ENCODE data around the gene BTG2.

The BTG2 gene

DNA sequence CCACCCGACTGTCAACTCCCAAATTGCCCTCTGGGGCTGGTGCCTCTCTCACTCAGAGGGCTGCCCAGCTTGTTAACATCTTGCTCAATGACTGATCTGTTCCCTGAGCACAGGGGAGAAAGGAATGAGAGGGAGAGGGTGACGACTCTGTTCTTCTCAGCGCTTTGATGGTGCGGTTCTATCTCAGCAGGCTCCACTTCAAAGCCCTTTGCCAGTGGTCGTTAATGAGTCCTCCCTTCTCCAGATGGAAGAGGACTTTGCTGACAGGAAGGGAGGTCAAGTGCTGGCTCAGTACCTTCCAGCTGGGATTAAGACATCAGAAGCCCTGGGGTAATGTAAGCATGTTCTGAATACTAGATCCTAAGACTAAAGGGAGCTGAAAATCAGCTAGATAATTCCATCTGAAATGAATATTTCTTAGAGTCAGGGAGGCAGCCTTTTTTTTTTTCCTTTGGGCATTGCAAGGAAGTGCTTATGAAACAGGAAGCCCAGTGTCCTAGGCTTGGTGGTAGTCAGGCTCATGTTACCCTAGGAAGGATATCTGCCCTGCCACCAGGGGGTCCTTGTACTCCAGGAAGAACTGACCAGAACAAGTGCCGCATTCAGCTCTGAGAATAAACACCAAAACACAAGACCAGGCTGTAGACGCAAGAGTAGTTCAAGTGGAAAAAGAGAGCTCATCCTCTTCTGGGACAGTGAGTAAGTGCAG is 40.9 kb downstream of the BTG2 start:
- no peak for DNase-seq

GRCh38 chr1:203346769-203347102 is 41.4 kb downstream of the BTG2 start:
- DNase-seq, result no peak

- no peak for DNase-seq
Observed at GRCh38 chr1:203349166-203349565, 43.8 kb downstream of the BTG2 start.

GRCh38 chr1:203349773-203350524 is 44.6 kb downstream of the BTG2 start:
- no peak for DNase-seq

DNA sequence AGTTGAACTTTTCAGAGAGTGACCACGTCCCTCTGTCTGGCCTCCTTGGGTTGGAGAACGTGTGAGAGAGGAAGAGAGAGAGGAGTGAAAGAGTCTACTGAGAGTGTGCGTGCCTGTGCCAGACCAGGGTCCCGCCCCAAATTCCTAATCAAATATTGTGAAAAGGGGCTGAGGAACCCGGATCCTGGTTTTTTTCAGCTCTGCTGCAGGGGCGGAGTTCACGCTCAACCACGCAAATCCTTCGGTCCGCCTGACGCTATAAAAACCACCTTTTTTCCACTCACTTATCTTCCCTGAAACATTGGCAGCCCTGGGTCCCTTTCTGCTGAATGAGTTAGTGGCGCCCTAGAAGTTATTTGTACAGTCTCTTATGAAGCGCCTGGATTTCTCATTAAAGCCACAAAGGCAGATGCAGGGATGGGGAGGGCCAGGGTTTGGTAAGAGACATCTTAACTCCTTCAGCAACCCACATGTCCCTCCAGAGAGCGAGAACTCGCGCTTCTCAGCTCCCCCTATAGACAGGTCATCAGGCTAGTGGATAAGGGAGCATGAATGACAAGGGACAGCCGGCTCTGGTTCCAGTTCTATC is 45.8 kb downstream of the BTG2 start, which contains the start of gene FMOD:
Gene FMOD (minus strand): TSS at position 86 of the 589 bp plus-strand sequence. CDS start 2,852 bp downstream, outside the sequence.
- peak; percentile 31 for DNase-seq

DNA sequence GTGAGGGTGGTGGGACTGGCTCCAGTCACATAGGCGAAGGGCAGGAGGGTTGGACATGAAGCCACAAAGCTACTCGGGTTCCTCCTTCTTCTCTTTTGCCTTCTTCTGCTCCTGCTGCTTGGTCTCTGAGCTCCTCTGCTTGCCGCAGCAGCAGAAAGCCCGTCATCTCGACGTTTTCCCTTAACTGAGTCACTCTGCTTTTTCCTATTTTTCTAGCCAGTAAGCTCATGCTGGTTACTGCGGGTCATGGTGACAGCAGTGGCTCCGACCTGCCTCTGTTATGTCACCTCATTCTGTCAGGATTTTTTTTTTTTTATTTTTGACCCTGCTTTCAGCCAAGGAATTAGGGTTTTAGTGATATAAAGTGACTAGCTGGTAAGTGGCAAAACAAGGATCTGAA is 48.2 kb downstream of the BTG2 start:
- DNase-seq, result no peak

GRCh38 chr1:203354246-203354645 is 48.9 kb downstream of the BTG2 start:
- no peak for DNase-seq

- no peak for DNase-seq
Observed at GRCh38 chr1:203359010-203359571, 53.8 kb downstream of the BTG2 start.
